NCI-H2196 (cell line): ENCODE measurements around the gene MS4A7.
"Not testable (repeated sequence)": the region's sequence is repeated elsewhere in the genome, so short reads cannot be mapped to it uniquely, and the experiment has no call there.

Experiments
- DNase-seq: peaks from one replicate; lab custom pipeline; 2025; ENCODE audit not compliant: unreplicated experiment; lab: John Stamatoyannopoulos, UW

MS4A7 gene, protein sequence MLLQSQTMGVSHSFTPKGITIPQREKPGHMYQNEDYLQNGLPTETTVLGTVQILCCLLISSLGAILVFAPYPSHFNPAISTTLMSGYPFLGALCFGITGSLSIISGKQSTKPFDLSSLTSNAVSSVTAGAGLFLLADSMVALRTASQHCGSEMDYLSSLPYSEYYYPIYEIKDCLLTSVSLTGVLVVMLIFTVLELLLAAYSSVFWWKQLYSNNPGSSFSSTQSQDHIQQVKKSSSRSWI

GRCh38 chr11:60378354-60378753 lies at the start of gene MS4A7:
Gene MS4A7, plus strand, starts transcription at chr11:60378532. Its CDS starts 4,610 bp downstream, at chr11:60383142.
- no peak for DNase-seq

DNA sequence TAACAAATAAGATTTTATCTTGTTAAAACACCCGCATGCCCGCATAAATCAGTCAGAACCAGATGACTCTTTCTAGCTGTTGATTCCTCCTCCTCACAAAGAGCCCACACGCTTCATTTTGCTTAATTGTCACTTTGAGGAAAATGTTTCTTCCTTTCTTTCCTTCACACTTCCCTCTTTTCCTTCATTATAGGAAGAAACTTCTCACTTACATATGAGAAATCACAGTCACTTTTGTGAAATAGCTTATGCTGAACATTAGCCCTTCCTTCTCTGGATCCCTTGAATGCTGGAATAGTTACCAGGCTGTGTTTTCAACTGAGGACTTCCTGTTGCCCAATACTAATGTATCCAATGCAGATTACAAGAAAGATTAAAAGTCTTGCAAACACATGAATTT lies 45.5 kb upstream of the MS4A7 start:
- DNase-seq = no peak

DNA sequence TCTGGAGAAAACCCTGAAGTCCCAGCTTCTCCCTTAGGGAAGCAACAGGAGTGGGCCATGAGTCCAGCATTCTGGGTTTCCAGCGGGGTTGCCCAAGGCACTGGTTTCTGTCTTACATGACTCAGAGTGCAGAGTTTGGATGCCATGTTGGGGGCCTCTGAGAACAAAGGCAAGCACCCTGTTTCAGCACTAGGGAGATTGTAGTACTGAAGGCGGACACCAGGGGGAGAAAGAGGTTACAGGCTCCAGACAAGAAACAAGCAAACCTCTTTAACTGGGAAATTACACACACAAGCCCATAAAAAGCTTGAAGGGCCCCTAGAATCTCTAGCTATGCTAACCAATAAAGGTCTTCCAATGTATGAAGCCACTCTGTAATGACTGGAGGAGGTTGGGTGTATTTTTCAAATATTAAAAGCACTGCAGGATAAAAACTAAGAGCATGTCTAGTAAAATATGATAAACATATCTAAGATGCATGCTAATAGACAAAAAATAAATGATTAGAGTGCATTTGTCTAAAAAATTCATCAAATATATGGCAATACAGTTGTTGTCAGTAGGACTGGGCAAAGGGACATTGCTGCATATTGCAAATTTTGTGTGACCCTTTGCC lies 44.2 kb upstream of the MS4A7 start:
- DNase-seq = peak; percentile 37

DNA sequence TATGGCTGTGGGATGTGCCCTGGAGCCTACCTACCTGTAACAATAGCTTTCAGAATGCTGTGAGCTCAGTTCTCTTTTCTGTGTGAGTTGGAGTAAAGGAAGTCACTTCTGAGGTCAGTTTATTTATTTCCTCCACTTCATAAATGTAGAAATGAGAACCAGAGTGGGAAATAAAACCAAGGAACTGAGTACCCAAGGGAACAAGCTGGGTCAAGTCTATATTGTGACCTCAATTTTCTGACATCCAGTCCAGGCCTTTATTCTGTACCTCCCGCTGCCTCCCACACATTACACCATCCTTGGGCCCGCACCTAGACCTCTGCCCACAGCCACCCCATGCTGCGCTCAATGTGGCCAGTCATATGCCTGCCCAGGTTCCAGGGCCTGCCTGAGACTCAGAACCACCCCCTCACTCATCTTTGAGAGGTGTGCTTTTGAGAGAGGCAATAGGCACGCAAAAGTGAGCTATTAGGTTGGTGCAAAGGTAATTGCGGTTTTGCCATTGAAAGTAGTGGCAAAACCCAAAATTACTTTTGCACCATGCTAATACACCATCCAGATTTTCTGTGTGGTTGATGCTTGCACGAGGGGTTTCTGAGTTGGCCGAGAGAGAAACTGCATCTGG lies 41.5 kb upstream of the MS4A7 start:
- DNase-seq = no peak

DNA sequence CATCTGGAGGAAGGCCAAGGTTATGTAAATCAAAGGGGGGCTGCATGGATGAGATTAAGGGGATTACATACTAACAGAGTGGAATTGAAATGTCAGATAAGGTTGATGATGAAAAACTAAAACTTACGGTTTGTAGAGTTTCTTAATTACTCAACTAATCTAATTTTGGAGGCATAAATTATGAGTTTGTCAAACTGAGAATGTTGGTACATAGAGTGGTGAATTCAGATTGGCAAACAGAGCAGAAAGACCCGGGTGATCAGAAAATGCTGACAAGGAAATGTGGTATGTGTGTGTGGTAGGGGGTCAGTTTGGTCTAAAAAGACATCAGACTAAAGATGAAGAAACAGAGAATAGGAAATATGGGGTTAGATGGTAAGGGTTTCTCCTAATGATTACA lies 40.3 kb upstream of the MS4A7 start:
- no peak for DNase-seq

GRCh38 chr11:60339356-60339755 lies 39.0 kb upstream of the MS4A7 start:
- DNase-seq = no peak

DNA sequence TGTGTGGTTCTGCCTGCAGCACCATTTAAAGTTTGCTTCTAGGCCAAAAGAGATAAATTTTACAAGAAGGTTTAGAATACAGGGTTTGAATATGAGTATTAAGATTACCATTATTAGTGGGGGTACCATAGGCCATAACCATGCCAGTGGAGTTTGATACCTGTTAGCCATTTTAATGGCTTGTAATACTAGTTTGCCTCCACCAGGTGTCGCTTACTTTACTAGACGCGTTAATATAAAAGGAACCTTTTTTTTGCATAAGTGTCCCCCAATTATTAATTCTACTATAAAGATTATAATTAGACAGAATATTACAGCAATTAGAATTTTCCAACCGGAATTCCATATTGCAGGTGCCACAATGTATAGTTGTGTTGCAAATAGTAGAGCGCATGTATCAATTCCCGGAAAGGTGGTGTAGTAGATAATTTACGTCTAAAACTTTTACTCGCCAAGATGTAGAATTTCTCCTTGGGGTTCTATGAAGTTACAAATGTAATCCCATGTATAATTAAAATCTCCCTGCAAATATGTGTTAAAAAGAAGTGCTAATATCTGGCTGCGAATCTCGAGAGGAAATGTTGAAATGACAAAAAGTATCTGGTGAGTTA lies 35.1 kb upstream of the MS4A7 start:
- DNase-seq = peak; percentile 7

- DNase-seq = no peak
These were observed 34.2 kb upstream of the MS4A7 start for GRCh38 chr11:60344146-60344545.

GRCh38 chr11:60345489-60345888 lies 32.8 kb upstream of the MS4A7 start:
- peak; percentile 10 for DNase-seq

GRCh38 chr11:60347084-60347797 lies 31.1 kb upstream of the MS4A7 start:
- DNase-seq = no peak

- no peak for DNase-seq
These were observed 30.2 kb upstream of the MS4A7 start for GRCh38 chr11:60348116-60348515.

GRCh38 chr11:60349990-60350389 lies 28.3 kb upstream of the MS4A7 start:
- DNase-seq = no peak

DNA sequence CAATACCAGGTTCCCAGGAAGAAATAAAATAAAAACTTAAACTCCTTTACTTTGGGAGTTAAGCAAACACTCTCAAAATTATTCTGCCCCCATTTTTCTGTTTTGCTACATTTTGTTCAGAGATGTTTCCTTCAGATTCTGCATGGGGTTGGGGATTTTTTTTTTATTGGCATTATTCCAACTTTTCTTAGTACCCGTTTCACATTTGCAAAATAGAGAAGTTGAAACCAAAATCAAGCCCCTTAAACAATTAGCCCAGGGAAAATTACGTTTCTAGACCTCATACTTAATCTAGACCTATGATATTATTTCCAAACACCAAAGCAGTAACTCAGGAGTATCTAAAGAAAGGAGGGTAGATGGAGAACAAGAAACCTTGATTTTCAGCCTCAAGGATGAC lies 20.6 kb upstream of the MS4A7 start:
- DNase-seq = no peak

GRCh38 chr11:60360621-60361020 lies 17.7 kb upstream of the MS4A7 start:
- no peak for DNase-seq

GRCh38 chr11:60362241-60362640 lies 16.1 kb upstream of the MS4A7 start:
- DNase-seq = no peak

DNA sequence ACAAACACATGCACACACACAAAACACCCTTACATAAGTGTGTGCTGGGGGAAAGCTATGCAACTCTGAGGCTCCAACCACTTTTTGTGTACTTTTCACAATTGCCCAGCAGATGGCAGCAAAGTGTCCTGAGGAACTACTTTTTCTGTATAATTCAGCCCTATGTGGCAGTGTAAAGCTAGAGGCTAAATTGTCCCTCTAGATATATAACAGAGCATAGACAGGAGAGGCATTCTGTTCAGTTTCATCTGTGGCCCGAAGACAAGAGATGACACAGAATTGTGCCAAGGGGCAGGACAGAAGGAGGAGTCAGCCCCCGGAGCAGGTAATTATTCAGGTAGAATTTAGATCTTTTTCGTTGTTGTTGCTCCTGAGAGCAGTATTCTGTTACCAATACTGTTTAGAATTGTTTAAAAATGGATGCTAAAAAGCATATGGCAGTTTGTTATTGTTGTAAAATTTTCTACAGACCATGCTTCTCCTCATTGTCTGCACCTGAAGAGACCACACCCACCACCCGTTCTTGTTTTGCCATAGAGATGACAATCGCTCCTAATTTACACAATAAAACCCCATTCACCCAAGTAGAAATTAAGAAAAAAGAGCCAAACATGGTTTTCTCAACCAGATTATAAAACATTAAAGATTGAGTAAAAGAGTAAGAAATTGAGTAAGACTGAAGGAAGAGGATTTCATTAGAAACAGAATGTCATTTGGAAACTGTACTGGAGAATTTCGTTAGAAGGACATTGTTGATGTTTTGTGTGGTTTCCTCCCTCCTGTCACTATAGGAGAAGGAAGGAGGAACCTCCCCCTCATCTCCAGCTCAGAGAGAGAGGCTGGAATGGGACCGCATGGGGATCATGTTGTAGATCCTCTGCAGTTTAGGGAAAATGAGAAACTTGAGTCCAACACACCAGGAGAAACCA lies 14.5 kb upstream of the MS4A7 start:
- peak; percentile 83 for DNase-seq

DNA sequence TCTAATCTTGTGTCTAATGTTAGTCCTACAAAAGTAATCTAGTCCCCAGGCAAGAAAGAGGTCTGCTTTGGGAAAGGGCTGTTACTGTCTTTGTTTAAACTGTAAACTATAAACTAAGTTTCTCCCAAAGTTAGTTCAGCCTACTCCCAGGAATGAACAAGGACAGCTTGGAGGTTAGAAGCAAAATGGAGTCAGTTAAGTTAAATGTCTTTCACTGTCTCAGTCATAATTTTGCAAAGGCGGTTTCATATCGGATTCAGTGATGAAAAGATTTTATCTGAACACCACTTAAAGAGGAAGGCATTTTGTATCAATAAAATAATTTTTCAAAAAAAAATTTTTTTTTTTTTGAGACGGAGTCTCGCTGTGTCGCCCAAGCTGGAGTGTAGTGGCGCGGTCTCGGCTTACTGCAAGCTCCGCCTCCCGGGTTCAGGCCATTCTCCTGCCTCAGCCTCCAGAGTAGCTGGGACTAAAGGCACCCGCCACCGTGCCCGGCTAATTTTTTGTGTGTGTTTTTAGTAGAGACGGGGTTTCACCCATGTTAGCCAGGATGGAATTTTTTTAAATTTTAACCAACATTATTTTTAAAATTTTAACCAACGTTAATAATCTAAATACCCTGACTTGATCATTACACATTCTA lies 11.9 kb upstream of the MS4A7 start:
- not testable (repeated sequence) for DNase-seq

GRCh38 chr11:60367009-60367408 lies 11.3 kb upstream of the MS4A7 start:
- no peak for DNase-seq

DNA sequence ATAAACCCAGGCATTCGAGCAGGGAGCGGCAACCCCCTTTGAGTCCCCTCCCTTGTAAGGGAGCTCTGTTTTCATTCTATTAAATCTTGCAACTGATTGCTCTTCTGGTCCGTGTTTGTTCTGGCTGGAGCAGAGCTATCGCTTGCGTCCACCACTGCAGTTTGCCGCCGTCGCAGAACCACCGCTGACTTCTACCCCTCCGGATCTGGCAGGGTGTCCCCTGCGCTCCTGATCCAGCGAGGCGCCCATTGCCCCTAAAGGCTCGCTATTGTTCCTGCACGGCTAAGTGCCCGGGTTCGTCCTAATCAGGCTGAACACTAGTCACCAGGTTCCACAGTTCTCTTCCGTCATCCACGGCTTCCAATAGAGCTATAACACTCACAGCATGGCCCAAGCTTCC lies 10.4 kb upstream of the MS4A7 start:
- DNase-seq = no peak

DNA sequence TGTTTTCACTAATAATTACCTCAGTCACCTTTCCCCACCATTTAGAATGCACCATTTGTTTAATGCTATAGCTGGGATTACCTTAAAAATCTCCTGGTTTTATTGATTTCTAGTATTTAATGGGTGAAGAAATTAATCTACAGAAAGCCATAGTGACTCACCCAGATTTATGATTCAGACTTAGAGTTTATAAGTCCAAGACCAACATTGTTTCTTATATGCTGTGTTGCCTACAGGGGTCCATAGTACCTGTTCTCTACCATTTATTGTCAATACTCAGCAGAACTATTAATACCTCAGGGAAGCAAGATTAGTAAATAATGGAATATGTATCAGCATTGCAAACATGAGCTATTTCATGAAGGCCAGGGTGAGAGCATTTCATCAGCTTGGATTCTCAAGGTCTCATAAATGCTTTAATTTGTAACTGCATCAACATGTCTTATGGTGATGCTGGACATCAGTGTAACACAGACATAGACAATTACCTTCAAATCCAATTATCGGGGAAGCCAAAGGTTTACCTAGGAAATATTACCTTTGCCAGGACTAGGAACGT lies 8.0 kb upstream of the MS4A7 start:
- DNase-seq = no peak
